H1 (cell line): ENCODE measurements around the gene CFD. TPM values are rescaled to one million over a fixed set of nuclear protein-coding genes. Genes with fewer than 3 reads are reported as not detected.

ENCODE experiments used
- BRCA1 ChIP-seq: IDR thresholded peaks from 2 replicates; pipeline ENCODE4 v1.6.1; 2012; ENCODE audit warnings: low read depth, low read length, improper control_type of control experiment
- CTCF ChIP-seq, 3 experiments: IDR thresholded peaks; 1 replicate in 2 of 3; 2 replicates in 1 of 3; pipeline versions ENCODE4 v1.5.1 to v1.6.1; 2011; ENCODE audit warnings: low read length in 3 of 3, mild to moderate bottlenecking in 3 of 3, inconsistent platforms in 2 of 3, low read depth in 1 of 3, moderate library complexity in 1 of 3; ENCODE audit not compliant: insufficient read depth in 1 of 3; ENCODE audit errors: control extremely low read depth in 1 of 3
- HDAC6 ChIP-seq: IDR thresholded peaks from one replicate; pipeline ENCODE4 v1.7.1; 2012; ENCODE audit warnings: low read depth, mild to moderate bottlenecking, inconsistent platforms, low read length, moderate library complexity
- SAP30 ChIP-seq: fragments of 300-600 bp; sonication (generic); IDR thresholded peaks from 2 replicates; pipeline ENCODE4 v1.7.1; 2012; ENCODE audit warnings: low read length, moderate library complexity, mild to moderate bottlenecking, inconsistent platforms; ENCODE audit not compliant: insufficient read depth, insufficient replicate concordance
- SIN3A ChIP-seq, 2 experiments: IDR thresholded peaks in 1 of 2; conservative IDR thresholded peaks in 1 of 2; 2 replicates each; pipeline ENCODE4 v1.6.1; 2011 to 2012; ENCODE audit warnings: low read length in 2 of 2, improper control_type of control experiment in 1 of 2, low read depth in 1 of 2, mild to moderate bottlenecking in 1 of 2
- SIRT6 ChIP-seq: IDR thresholded peaks from one replicate; pipeline ENCODE4 v1.7.1; 2012; ENCODE audit warnings: low read length, inconsistent platforms
- TBP ChIP-seq: IDR thresholded peaks from 2 replicates; pipeline ENCODE4 v1.6.1; 2011; ENCODE audit warnings: low read depth, low read length, improper control_type of control experiment
- polyA plus RNA-seq, 7 experiments: library from polyadenylated mRNA; depleted of rRNA in 3 of 7; stranded (reverse) in 5 of 7; unstranded in 2 of 7; fragments of >200 nt in 5 of 7; fragments of 200-250 nt in 2 of 7; gene quantifications; 1 replicate in 5 of 7; 2 replicates in 1 of 7; 4 replicates in 1 of 7; pipeline versions ENCODE4 v1.2.1 to v1.2.3, GENCODE V29; 2011 to 2013; ENCODE audit warnings: missing spikeins in 2 of 7, mixed read lengths in 2 of 7
- total RNA-seq: library from RNA; stranded (reverse); fragmentation: NEBNext Ultra II Directional; extraction: Animal tissue kit (Norgen Biotek cat#: 25700); gene quantifications from 2 replicates; pipeline ENCODE4 v1.2.1, GENCODE V29; 2021

The CFD gene
- total and polyA plus RNA-seq, 2 of the 8 experiments (the other 6 are each of a cell fraction or from before 2014, with no cell fraction given): 1.7 to 2.8 TPM

- TF ChIP-seq SAP30 (no peak), TBP (no peak), SIRT6 (no peak), HDAC6 (no peak), BRCA1 (no peak), SIN3A (conservative IDR thresholded peaks at IDR 0.05 in 1 of 2, IDR thresholded peaks at IDR 0.05 in 1 of 2; ENCODE audit: low read depth in 1 of 2, low read length in 2 of 2) (no peak), CTCF (IDR thresholded peaks at IDR 0.05; ENCODE audit: control extremely low read depth in 1 of 3, insufficient read depth in 1 of 3, low read depth in 1 of 3, low read length in 3 of 3) (no peak)
Measured at GRCh38 chr19:835210-835810, 24.2 kb upstream of the CFD start (continued).
